Upper lobe of right lung (tissue), 1 donor: Measurements from ENCODE around the gene UBE2B. TPM values are rescaled to one million over a fixed set of nuclear protein-coding genes. Genes with fewer than 3 reads are reported as not detected.

Experiments
- ATAC-seq: fragments of 200-7000 bp; cut with Tn5 transposase; one replicate; pipeline ENCODE4 v1.9.1; 2020; ENCODE audit warnings: mild to moderate bottlenecking, moderate library complexity
- DNase-seq: peaks from one replicate; pipeline ENCODE4 v3.0.0-alpha.2; 2020
- H3K27ac ChIP-seq: fragments of 200-600 bp; one replicate; pipeline ENCODE4 v1.8.0; 2022
- H3K27me3 ChIP-seq: fragments of 200-600 bp; one replicate; pipeline ENCODE4 v1.8.0; 2022; ENCODE audit warnings: mild to moderate bottlenecking
- H3K36me3 ChIP-seq: fragments of 200-600 bp; one replicate; pipeline ENCODE4 v1.8.0; 2022
- H3K4me1 ChIP-seq: fragments of 200-600 bp; one replicate; pipeline ENCODE4 v1.8.0; 2022
- H3K4me3 ChIP-seq: fragments of 200-600 bp; one replicate; pipeline ENCODE4 v1.8.0; 2022; ENCODE audit warnings: mild to moderate bottlenecking
- H3K9me3 ChIP-seq: fragments of 200-600 bp; one replicate; pipeline ENCODE4 v1.8.0; 2022
- intact Hi-C: fragments of 100-400 bp; cut with DNase I; formaldehyde crosslinking; loops from one replicate; pipeline ENCODE4 v1.11.0; 2022
- total RNA-seq: library from RNA; stranded (reverse); fragmentation: NEBNext Ultra II Directional; extraction: Animal tissue kit (Norgen Biotek cat#: 25700); gene quantifications from one replicate; pipeline ENCODE4 v1.2.1, GENCODE V29; 2021
- TF ChIP-seq, protein P1 (sequence below): fragments of 200-600 bp; IDR thresholded peaks from one replicate; pipeline ENCODE4 v1.8.0; 2022; ENCODE audit warnings: antibody characterized with exemption
- donor health status: DM: no; HTN: yes; CAD: no; lungs with severe emphysema.

UBE2B gene
- total RNA-seq, 1 donor from 2014 or later: 94.6 TPM

DNA sequence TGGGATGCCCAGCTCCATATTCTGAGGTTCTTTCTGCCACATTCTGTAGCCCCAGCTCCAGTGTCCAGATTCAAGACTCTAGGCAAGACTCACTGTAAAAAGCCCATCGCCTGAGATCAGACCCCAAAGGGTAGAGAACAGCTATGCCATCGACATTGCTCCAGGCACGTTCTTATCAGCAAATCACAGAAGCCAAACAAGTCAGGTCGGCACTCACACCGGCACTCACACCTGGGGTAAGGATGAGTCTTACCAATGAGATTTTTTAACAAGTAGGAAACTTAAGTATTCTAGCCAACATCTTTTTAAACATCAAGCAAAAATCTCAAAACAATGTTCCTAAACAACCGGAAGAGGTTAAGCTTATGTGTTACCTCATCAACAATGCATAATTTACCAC is 38.0 kb downstream of the UBE2B start:
- no peak for DNase-seq
- peaks cover 8% of the 10 kb centered on the region for H3K36me3 ChIP-seq
- no peak overlapping the region for H3K4me3 ChIP-seq
- H3K27me3 ChIP-seq: no peaks in the 10 kb centered on the region
- no peak overlapping the region for H3K27ac ChIP-seq
- no peak for ATAC-seq
- intact Hi-C loops: loop anchor here (10.0 kb wide), 1 partner anchor 125 kb away; no protein-coding TSS in a partner anchor
- peaks cover 22% of the 10 kb centered on the region for H3K4me1 ChIP-seq
- TF ChIP-seq, protein P1, sequence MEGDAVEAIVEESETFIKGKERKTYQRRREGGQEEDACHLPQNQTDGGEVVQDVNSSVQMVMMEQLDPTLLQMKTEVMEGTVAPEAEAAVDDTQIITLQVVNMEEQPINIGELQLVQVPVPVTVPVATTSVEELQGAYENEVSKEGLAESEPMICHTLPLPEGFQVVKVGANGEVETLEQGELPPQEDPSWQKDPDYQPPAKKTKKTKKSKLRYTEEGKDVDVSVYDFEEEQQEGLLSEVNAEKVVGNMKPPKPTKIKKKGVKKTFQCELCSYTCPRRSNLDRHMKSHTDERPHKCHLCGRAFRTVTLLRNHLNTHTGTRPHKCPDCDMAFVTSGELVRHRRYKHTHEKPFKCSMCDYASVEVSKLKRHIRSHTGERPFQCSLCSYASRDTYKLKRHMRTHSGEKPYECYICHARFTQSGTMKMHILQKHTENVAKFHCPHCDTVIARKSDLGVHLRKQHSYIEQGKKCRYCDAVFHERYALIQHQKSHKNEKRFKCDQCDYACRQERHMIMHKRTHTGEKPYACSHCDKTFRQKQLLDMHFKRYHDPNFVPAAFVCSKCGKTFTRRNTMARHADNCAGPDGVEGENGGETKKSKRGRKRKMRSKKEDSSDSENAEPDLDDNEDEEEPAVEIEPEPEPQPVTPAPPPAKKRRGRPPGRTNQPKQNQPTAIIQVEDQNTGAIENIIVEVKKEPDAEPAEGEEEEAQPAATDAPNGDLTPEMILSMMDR: no peak
- H3K9me3 ChIP-seq: no peaks in the 10 kb centered on the region

DNA sequence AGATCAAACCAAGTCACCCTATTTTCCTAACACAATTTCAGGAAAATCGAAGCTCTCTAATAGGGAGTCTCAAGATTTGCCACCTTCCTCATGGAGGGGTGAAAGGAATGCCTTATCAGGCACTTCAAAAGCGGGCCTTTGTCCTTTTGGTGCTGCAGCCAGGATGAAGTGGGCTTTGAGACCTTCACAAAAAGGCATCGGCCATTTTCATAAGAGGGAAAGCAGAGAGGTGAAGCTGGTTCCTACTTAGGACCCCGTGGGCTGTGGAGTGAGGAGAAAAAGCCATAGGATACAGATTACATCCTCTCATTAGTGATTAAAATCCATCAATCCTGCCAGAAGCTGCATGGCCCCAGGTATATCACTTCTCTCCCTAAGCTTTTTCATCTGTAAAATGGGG is 39.5 kb downstream of the UBE2B start:
- TF ChIP-seq, protein P1: no peak

DNA sequence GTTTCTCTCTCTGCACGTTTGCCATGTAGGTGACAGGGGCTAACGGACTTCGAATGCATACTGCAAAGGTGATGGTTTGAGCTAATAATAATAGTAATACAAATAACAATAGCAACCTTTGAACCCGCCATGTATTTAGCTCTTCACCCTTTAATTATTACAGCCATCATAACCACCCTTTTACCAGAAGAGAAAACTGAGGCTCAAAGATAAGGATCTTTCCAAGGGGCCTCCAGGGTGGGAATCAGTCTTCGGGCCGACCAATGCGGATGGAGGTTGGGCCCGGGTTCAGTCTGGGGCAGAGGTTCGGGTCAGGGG is 39.8 kb downstream of the UBE2B start:
- TF ChIP-seq, protein P1: no peak
- intact Hi-C loops: loop anchor here (10.0 kb wide), 1 partner anchor 54 kb away; no protein-coding TSS in a partner anchor
- Histone ChIP-seq H3K9me3 (no peaks in the 10 kb centered on the region), H3K4me1 (peaks cover 22% of the 10 kb centered on the region), H3K27ac (peak overlapping the region; percentile 87), H3K4me3 (peak overlapping the region; percentile 92), H3K27me3 (no peaks in the 10 kb centered on the region), H3K36me3 (peaks cover 7% of the 10 kb centered on the region)
- ATAC-seq: no peak
- no peak for DNase-seq

More for the DNA sequence above, 39.5 kb downstream of the UBE2B start:
- no peak for ATAC-seq
- DNase-seq: no peak
- Histone ChIP-seq H3K4me1 (peaks cover 22% of the 10 kb centered on the region), H3K27ac (peak overlapping the region; percentile 87), H3K27me3 (no peaks in the 10 kb centered on the region), H3K9me3 (no peaks in the 10 kb centered on the region), H3K4me3 (peak overlapping the region; percentile 92), H3K36me3 (peaks cover 8% of the 10 kb centered on the region)
- intact Hi-C loops: loop anchor here (10.0 kb wide), 1 partner anchor 54 kb away; no protein-coding TSS in a partner anchor

DNA sequence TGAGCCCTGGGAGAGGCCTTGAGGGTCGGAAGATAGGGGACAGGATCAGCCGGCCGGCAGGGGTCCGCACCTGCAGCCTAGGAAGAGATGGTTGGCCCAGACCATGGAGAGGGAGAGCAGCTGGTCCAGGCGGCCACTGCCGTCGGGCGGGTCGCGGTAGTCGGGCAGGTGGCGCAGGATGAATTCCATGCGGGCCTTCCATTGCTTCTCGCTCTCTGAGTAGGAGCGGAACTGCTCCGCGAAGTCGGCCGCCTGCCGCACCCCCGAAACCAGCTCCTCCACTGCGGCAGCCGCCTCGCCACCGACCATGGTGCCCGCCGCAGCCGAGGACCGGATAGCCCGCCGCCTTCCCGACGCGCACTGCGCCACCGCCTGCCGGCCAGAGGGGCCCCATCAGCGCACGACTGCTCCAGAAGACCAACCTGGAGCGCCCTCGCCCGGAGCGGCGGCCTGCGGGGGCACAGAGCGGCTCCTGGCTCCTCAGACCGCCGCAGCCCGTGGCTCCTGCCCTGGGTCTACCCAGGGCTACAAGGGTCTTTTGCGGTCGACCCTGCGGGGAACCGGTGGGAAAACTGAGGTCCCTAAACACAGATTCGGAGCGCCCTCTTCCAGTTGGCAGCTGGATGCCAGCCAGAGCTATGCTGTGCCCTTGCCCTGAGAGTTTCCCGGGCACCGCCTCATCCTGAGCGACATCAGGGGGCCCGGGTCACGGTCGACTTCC is 40.3 kb downstream of the UBE2B start, which contains the start of gene CDKN2AIPNL:
CDKN2AIPNL (minus strand) TSS at position 336 of the 721 bp plus-strand sequence; CDS start at position 309, 27 bp downstream.
- TF ChIP-seq, protein P1: peak; percentile 80
- Histone ChIP-seq H3K27ac (peak within 1 kb of the TSS; percentile 87), H3K4me1 (peaks cover 22% of the 10 kb centered on the region), H3K9me3 (no peaks in the 10 kb centered on the region), H3K4me3 (peak within 1 kb of the TSS; percentile 92), H3K36me3 (peaks cover 2% of the 10 kb centered on the region), H3K27me3 (no peaks in the 10 kb centered on the region)
- peak; percentile 100 for ATAC-seq
- peak; percentile 96 for DNase-seq
- intact Hi-C loops: loop anchor here (10.0 kb wide), 1 partner anchor 53 kb away; no protein-coding TSS in a partner anchor

DNA sequence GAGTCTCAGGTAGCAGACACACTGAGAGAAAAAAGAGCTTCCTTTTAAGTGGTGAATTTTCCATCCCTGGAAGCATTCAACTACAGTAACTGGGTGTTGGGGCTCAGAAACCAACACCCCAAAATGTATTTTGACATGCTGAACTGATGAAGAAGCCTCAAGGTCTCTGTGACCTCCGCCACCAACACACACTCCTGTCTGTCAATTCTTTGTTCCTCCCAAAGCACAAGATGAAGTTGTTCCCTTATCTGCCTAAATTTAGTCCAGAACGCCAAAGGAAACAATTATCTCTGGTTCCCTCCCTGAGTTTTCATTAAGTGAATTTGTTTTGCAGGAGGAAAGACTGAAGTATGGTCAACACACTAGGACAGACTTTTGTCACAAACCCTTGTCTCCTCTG is 41.7 kb downstream of the UBE2B start:
- peak overlapping the region; percentile 87 for H3K27ac ChIP-seq

More for the DNA sequence above, 41.7 kb downstream of the UBE2B start:
- H3K27me3 ChIP-seq: no peaks in the 10 kb centered on the region
- ATAC-seq (no peak), DNase-seq (no peak)
- no peaks in the 10 kb centered on the region for H3K36me3 ChIP-seq
- intact Hi-C loops: loop anchor here (10.0 kb wide), 1 partner anchor 52 kb away; no protein-coding TSS in a partner anchor
- no peaks in the 10 kb centered on the region for H3K9me3 ChIP-seq
- peaks cover 22% of the 10 kb centered on the region for H3K4me1 ChIP-seq
- H3K4me3 ChIP-seq: no peak overlapping the region
- TF ChIP-seq, protein P1: no peak
